Measurements from ENCODE around the gene QRICH1.

- TF ChIP-seq, protein P1, sequence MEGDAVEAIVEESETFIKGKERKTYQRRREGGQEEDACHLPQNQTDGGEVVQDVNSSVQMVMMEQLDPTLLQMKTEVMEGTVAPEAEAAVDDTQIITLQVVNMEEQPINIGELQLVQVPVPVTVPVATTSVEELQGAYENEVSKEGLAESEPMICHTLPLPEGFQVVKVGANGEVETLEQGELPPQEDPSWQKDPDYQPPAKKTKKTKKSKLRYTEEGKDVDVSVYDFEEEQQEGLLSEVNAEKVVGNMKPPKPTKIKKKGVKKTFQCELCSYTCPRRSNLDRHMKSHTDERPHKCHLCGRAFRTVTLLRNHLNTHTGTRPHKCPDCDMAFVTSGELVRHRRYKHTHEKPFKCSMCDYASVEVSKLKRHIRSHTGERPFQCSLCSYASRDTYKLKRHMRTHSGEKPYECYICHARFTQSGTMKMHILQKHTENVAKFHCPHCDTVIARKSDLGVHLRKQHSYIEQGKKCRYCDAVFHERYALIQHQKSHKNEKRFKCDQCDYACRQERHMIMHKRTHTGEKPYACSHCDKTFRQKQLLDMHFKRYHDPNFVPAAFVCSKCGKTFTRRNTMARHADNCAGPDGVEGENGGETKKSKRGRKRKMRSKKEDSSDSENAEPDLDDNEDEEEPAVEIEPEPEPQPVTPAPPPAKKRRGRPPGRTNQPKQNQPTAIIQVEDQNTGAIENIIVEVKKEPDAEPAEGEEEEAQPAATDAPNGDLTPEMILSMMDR (IDR thresholded peaks at IDR 0.05): no peak
- no peak for TF ChIP-seq POLR2A (IDR thresholded peaks at IDR 0.05)
Measured at GRCh38 chr3:48999085-48999858, 94.6 kb downstream of the QRICH1 start.
